Neuronal stem cell (in vitro differentiated cells): ENCODE measurements around the gene ZNF26.
A peak's percentile ranks its signal among the peaks of the same experiment; 100 is the strongest.
"Not testable (repeated sequence)": the region's sequence is repeated elsewhere in the genome, so short reads cannot be mapped to it uniquely, and the experiment has no call there.

Experiments used
- DNase-seq: peaks from one replicate; pipeline ENCODE4 v3.0.0-alpha.2; 2013; ENCODE audit warnings: low spot score
- H2AFZ ChIP-seq: one replicate; pipeline ENCODE4 v1.6.1; 2013; ENCODE audit warnings: mild to moderate bottlenecking, low read length, inconsistent platforms
- H2AK5ac ChIP-seq: 2 replicates; pipeline ENCODE4 v1.6.1; 2013; ENCODE audit warnings: low read depth, mild to moderate bottlenecking, inconsistent platforms, low read length, moderate library complexity, mixed read lengths
- H2BK120ac ChIP-seq: 2 replicates; pipeline ENCODE4 v1.6.1; 2013; ENCODE audit warnings: low read depth, mild to moderate bottlenecking, inconsistent platforms, low read length, moderate library complexity, mixed read lengths
- H2BK12ac ChIP-seq: one replicate; pipeline ENCODE4 v1.6.1; 2013; ENCODE audit warnings: low read length, inconsistent platforms
- H2BK15ac ChIP-seq: 2 replicates; pipeline ENCODE4 v1.6.1; 2013; ENCODE audit warnings: mild to moderate bottlenecking, low read length, inconsistent platforms, mixed read lengths
- H2BK5ac ChIP-seq: one replicate; pipeline ENCODE4 v1.6.1; 2013; ENCODE audit warnings: inconsistent platforms, mild to moderate bottlenecking, low read length, moderate library complexity
- H3K14ac ChIP-seq: one replicate; pipeline ENCODE4 v1.6.1; 2013; ENCODE audit warnings: low read length, inconsistent platforms
- H3K18ac ChIP-seq: 2 replicates; pipeline ENCODE4 v1.6.1; 2013; ENCODE audit warnings: low read length, inconsistent platforms
- H3K23ac ChIP-seq: 2 replicates; pipeline ENCODE4 v1.6.1; 2013; ENCODE audit warnings: low read depth, mild to moderate bottlenecking, mixed read lengths, low read length, inconsistent platforms; ENCODE audit not compliant: poor library complexity
- H3K27ac ChIP-seq: replicated peaks from 3 replicates; pipeline ENCODE4 v1.5.1; 2013; ENCODE audit warnings: low read length, inconsistent platforms
- H3K27me3 ChIP-seq, 3 experiments: 2 replicates each; pipeline ENCODE4 v1.6.1; 2013; ENCODE audit warnings: low read length in 3 of 3, mild to moderate bottlenecking in 2 of 3, inconsistent platforms in 1 of 3, low read depth in 1 of 3, mixed read lengths in 1 of 3, moderate library complexity in 1 of 3; ENCODE audit not compliant: control insufficient read depth in 3 of 3, insufficient read depth in 3 of 3
- H3K36me3 ChIP-seq, 2 donors: replicated peaks in 1 of 2; 2 replicates each; pipeline ENCODE4 v1.6.1; 2013; ENCODE audit warnings: low read length in 2 of 2; ENCODE audit not compliant: control insufficient read depth in 2 of 2, insufficient read depth in 2 of 2
- H3K4ac ChIP-seq: 2 replicates; pipeline ENCODE4 v1.6.1; 2013; ENCODE audit warnings: inconsistent platforms, mild to moderate bottlenecking, low read length, moderate library complexity
- H3K4me1 ChIP-seq, 2 donors: 1 replicate in 1 of 2; 2 replicates in 1 of 2; pipeline ENCODE4 v1.6.1; 2013; ENCODE audit warnings: low read length in 2 of 2, low read depth in 1 of 2; ENCODE audit not compliant: control insufficient read depth in 2 of 2, insufficient read depth in 1 of 2
- H3K4me2 ChIP-seq: one replicate; pipeline ENCODE4 v1.6.1; 2013; ENCODE audit warnings: mild to moderate bottlenecking, low read length, inconsistent platforms; ENCODE audit not compliant: insufficient read depth, poor library complexity, severe bottlenecking
- H3K4me3 ChIP-seq, 2 donors: 2 replicates each; pipeline ENCODE4 v1.5.1; 2013; ENCODE audit warnings: low read length in 2 of 2, mild to moderate bottlenecking in 2 of 2, inconsistent platforms in 1 of 2, moderate library complexity in 1 of 2
- H3K79me1 ChIP-seq: one replicate; pipeline ENCODE4 v1.6.1; 2013; ENCODE audit warnings: low read depth, mild to moderate bottlenecking, inconsistent platforms, low read length, moderate library complexity
- H3K9ac ChIP-seq: one replicate; pipeline ENCODE4 v1.6.1; 2013; ENCODE audit warnings: mild to moderate bottlenecking, low read depth, low read length, inconsistent platforms; ENCODE audit not compliant: poor library complexity
- H3K9me3 ChIP-seq, 2 donors: replicated peaks in 1 of 2; 2 replicates each; pipeline versions ENCODE3 to v1.6.1; 2013; ENCODE audit warnings: low read length in 2 of 2, mild to moderate bottlenecking in 2 of 2, inconsistent platforms in 1 of 2, low read depth in 1 of 2, mixed read lengths in 1 of 2, moderate library complexity in 1 of 2; ENCODE audit not compliant: control insufficient read depth in 2 of 2, insufficient read depth in 1 of 2
- H4K8ac ChIP-seq: one replicate; pipeline ENCODE4 v1.6.1; 2013; ENCODE audit warnings: low read depth, mild to moderate bottlenecking, inconsistent platforms, low read length, moderate library complexity
- H4K91ac ChIP-seq: one replicate; pipeline ENCODE4 v1.6.1; 2013; ENCODE audit warnings: low read length, low read depth, mild to moderate bottlenecking, inconsistent platforms; ENCODE audit not compliant: poor library complexity
- WGBS, 2 donors: extraction: QIAGEN DNeasy Blood & Tissue Kit; methylation state at CpG; one replicate each; pipeline ENCODE4 v1.1.7; 2013; ENCODE audit warnings: missing lambda C conversion rate in 2 of 2, mixed read lengths in 1 of 2; ENCODE audit not compliant: insufficient read length in 2 of 2, insufficient replicate concordance in 1 of 2; ENCODE audit errors: extremely low coverage in 2 of 2; 5-methylcytosine and 5-hydroxymethylcytosine counted together

The ZNF26 gene

GRCh38 chr12:132956011-132956788 is 30.0 kb upstream of the ZNF26 start, which contains the start of gene ZNF605:
TSS of gene ZNF605 (minus strand) at chr12:132956306. CDS start at chr12:132945635, 10,671 bp downstream.
- H3K9ac ChIP-seq: peak within 1 kb of the TSS; percentile 86
- H3K27ac ChIP-seq: peak within 1 kb of the TSS; percentile 60
- H3K4ac ChIP-seq: no peak within 1 kb of the TSS
- peak within 1 kb of the TSS; percentile 56 for H2AK5ac ChIP-seq
- H2BK15ac ChIP-seq: no peak within 1 kb of the TSS
- peak within 1 kb of the TSS; percentile 93 for H3K23ac ChIP-seq
- H3K9me3 ChIP-seq: peaks cover 23 to 52% of the 10 kb centered on the region in 2 donors
- peaks cover 0 to 6% of the 10 kb centered on the region in 2 donors for H3K4me1 ChIP-seq
- peak within 1 kb of the TSS; percentile 1 for H3K14ac ChIP-seq
- peak within 1 kb of the TSS; percentile 99 for H2AFZ ChIP-seq
- peak within 1 kb of the TSS; percentile 94 for H3K18ac ChIP-seq
- H2BK120ac ChIP-seq: no peak within 1 kb of the TSS
- WGBS, 2 donors: no CpG with 5 or more reads among the region's 67 CpGs
- H3K4me3 ChIP-seq: peak within 1 kb of the TSS; percentile 60 to 92
- H2BK12ac ChIP-seq: no peak within 1 kb of the TSS
- H3K79me1 ChIP-seq: peaks cover 9% of the 10 kb centered on the region
- peak; percentile 81 for DNase-seq
- peaks cover 0 to 5% of the 10 kb centered on the region in 2 donors for H3K36me3 ChIP-seq
- peak within 1 kb of the TSS; percentile 64 for H4K91ac ChIP-seq
- no peak within 1 kb of the TSS for H4K8ac ChIP-seq
- peak within 1 kb of the TSS; percentile 75 for H3K4me2 ChIP-seq
- peak within 1 kb of the TSS; percentile 42 for H2BK5ac ChIP-seq
- no peaks in the 10 kb centered on the region for H3K27me3 ChIP-seq

GRCh38 chr12:132961790-132962189 is 24.4 kb upstream of the ZNF26 start:
- H3K4me3 ChIP-seq, H3K79me1 ChIP-seq, H2BK12ac ChIP-seq, H3K27ac ChIP-seq, H3K14ac ChIP-seq, H2BK15ac ChIP-seq, H2BK5ac ChIP-seq, H2BK120ac ChIP-seq, DNase-seq, H2AFZ ChIP-seq, H3K4me1 ChIP-seq, H3K9ac ChIP-seq, H3K18ac ChIP-seq, H4K91ac ChIP-seq, H3K27me3 ChIP-seq, H4K8ac ChIP-seq, H3K23ac ChIP-seq, H3K4ac ChIP-seq, H3K4me2 ChIP-seq, H3K36me3 ChIP-seq, H2AK5ac ChIP-seq: not testable (repeated sequence)
- H3K9me3 ChIP-seq: peaks cover 8 to 39% of the 10 kb centered on the region in 2 donors
- WGBS, 2 donors: no CpG with 5 or more reads among the region's 14 CpGs

- not testable (repeated sequence) for H2AFZ ChIP-seq, H3K4me1 ChIP-seq, H2BK15ac ChIP-seq, DNase-seq, H2AK5ac ChIP-seq, H4K91ac ChIP-seq, H2BK12ac ChIP-seq, H3K14ac ChIP-seq, H3K27ac ChIP-seq, H3K9ac ChIP-seq, H3K79me1 ChIP-seq, H3K4me2 ChIP-seq, H3K36me3 ChIP-seq, H2BK120ac ChIP-seq, H3K27me3 ChIP-seq, H3K4ac ChIP-seq, H4K8ac ChIP-seq, H3K23ac ChIP-seq, H3K4me3 ChIP-seq, H2BK5ac ChIP-seq, H3K18ac ChIP-seq
- peaks cover 19 to 39% of the 10 kb centered on the region in 2 donors for H3K9me3 ChIP-seq
- no CpG with 5 or more reads among the region's 10 CpGs for WGBS, 2 donors
Observed at GRCh38 chr12:132963947-132964346, 22.2 kb upstream of the ZNF26 start.

DNA sequence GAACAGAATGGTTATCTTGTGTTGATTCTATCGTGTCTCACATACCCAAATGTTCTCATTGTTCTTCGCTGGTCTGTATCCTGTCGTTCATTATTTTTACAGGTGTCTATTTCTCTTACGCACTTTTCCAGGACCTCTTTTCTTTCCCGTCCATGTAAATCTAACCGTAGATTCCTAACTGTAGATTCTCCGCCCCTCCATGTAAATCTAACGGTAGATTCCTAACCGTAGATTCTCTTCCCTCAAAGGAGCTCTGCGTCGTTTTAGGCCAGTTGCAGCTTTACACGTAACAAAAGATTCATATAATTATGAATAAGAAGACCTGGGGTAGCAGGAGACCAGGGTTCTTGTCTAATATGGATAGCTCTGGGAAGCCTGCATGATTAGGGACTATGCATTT is 20.4 kb upstream of the ZNF26 start:
- Histone ChIP-seq H3K27me3 (no peaks in the 10 kb centered on the region), H3K4ac (no peak overlapping the region), H3K4me1 (no peaks in the 10 kb centered on the region), H2BK5ac (no peak overlapping the region), H3K79me1 (peaks cover 2% of the 10 kb centered on the region), H3K36me3 (no peaks in the 10 kb centered on the region), H3K27ac (no peak overlapping the region), H3K23ac (no peak overlapping the region), H2BK12ac (no peak overlapping the region), H2AFZ (no peak overlapping the region), H3K18ac (no peak overlapping the region), H3K9me3 (peaks cover 20 to 36% of the 10 kb centered on the region in 2 donors), H4K91ac (no peak overlapping the region), H3K9ac (no peak overlapping the region), H3K4me2 (no peak overlapping the region), H2AK5ac (no peak overlapping the region), H2BK120ac (no peak overlapping the region), H4K8ac (no peak overlapping the region), H3K4me3 (no peak overlapping the region), H2BK15ac (no peak overlapping the region), H3K14ac (no peak overlapping the region)
- WGBS, 2 donors: no CpG with 5 or more reads among the region's 12 CpGs
- DNase-seq: no peak
